ENCODE data around the gene VPS4B.

GRCh38 chr18:63368611-63369010 is 53.7 kb downstream of the VPS4B start:
- TF ChIP-seq GATA3 (IDR thresholded peaks at IDR 0.05; ENCODE audit: low read depth, low read length) = no peak
- no peak for TF ChIP-seq GATA2 (IDR thresholded peaks at IDR 0.05; ENCODE audit: low read depth, low read length)
